HCT116 (cell line): ENCODE data around the gene PRKCD. TPM values are rescaled to one million over a fixed set of nuclear protein-coding genes. Genes with fewer than 3 reads are reported as not detected.

Experiments
- ATAC-seq: fragments of 200-7000 bp; cut with Tn5 transposase; 2 replicates; pipeline ENCODE4 v1.9.1; 2020; ENCODE audit warnings: mild to moderate bottlenecking, moderate library complexity
- BruUV-seq: library from RNA; stranded (reverse); fragments of 400-500 nt; replicated peaks from 2 replicates; lab custom pipeline; 2021; lab: Mats Ljungman, UMichigan
- CTCF ChIA-PET: fragments of 300-600 bp; sonication (Branson Sonifier 250); formaldehyde crosslinking; loops from one replicate; lab custom pipeline; 2021; ENCODE audit warnings: antibody characterized with exemption; lab: Charles Lee
- POLR2A ChIA-PET: fragments of 300-600, 350-600 bp; sonication (Branson Sonifier 250); formaldehyde crosslinking; loops from one replicate; lab custom pipeline; 2021; ENCODE audit warnings: antibody characterized with exemption; lab: Charles Lee
- RAD21 ChIA-PET, 2 experiments: fragments of 300-600 bp; sonication (Branson Sonifier 250); formaldehyde crosslinking; loops; one replicate each; lab custom pipeline; 2023; ENCODE audit warnings: low total read pairs in 2 of 2; ENCODE audit not compliant: uncharacterized antibody in 2 of 2, unreplicated experiment in 2 of 2, low non-redundant PET in 1 of 2; lab: Charles Lee
- DNase-seq: peaks from one replicate; pipeline ENCODE4 v3.0.0-alpha.2; 2010; ENCODE audit warnings: low read depth, low spot score
- H2AFZ ChIP-seq: fragments of 200-600 bp; shearing (Covaris generic), sonication (generic); 2 replicates; pipeline ENCODE4 v1.6.1; 2017; ENCODE audit warnings: low read depth, mixed run types, mixed read lengths, antibody characterized with exemption, low read length; ENCODE audit not compliant: poor library complexity, severe bottlenecking
- H3K27ac ChIP-seq: 2 replicates; pipeline ENCODE4 v1.5.1; 2012; ENCODE audit warnings: low read depth, low read length
- H3K27me3 ChIP-seq: fragments of 200-600 bp; sonication (generic); 2 replicates; pipeline ENCODE4 v1.6.1; 2016; ENCODE audit warnings: mixed run types, low read length, mixed read lengths; ENCODE audit not compliant: insufficient read depth
- H3K36me3 ChIP-seq, 2 experiments: fragments of 200-500 bp in 1 of 2; fragments of 200-600 bp in 1 of 2; sonication (Bioruptor generic) in 1 of 2; sonication (generic) in 1 of 2; 2 replicates each; pipeline versions ENCODE4 v1.5.1 to v1.6.1; 2014 to 2016; ENCODE audit warnings: low read length in 2 of 2, inconsistent platforms in 1 of 2, mixed read lengths in 1 of 2, mixed run types in 1 of 2; ENCODE audit not compliant: insufficient read depth in 2 of 2, control insufficient read depth in 1 of 2
- H3K4me1 ChIP-seq, 2 experiments: fragments of 200-600 bp in 1 of 2; sonication (generic) in 1 of 2; 2 replicates each; pipeline versions ENCODE4 v1.5.1 to v1.6.1; 2012 to 2017; ENCODE audit warnings: low read length in 2 of 2, inconsistent platforms in 1 of 2, mild to moderate bottlenecking in 1 of 2, mixed read lengths in 1 of 2, mixed run types in 1 of 2, moderate library complexity in 1 of 2; ENCODE audit not compliant: insufficient read depth in 2 of 2, control insufficient read depth in 1 of 2
- H3K4me2 ChIP-seq: fragments of 200-600 bp; sonication (generic); 2 replicates; pipeline ENCODE4 v1.6.1; 2017; ENCODE audit warnings: mixed run types, low read length, mixed read lengths
- H3K4me3 ChIP-seq, 2 experiments: fragments of 200-600 bp in 1 of 2; sonication (generic) in 1 of 2; replicated peaks in 1 of 2; 2 replicates each; pipeline ENCODE4 v1.5.1; 2011 to 2016; ENCODE audit warnings: low read length in 2 of 2, control low read depth in 1 of 2, low read depth in 1 of 2, mild to moderate bottlenecking in 1 of 2, mixed read lengths in 1 of 2, mixed run types in 1 of 2
- H3K79me2 ChIP-seq: fragments of 200-600 bp; sonication (generic); 2 replicates; pipeline ENCODE4 v1.6.1; 2017; ENCODE audit warnings: mild to moderate bottlenecking, mixed run types, low read length, moderate library complexity, mixed read lengths; ENCODE audit not compliant: insufficient read depth
- H3K9ac ChIP-seq: fragments of 200-600 bp; sonication (generic); 2 replicates; pipeline ENCODE4 v1.6.1; 2016; ENCODE audit warnings: low read length, mixed read lengths
- H3K9me2 ChIP-seq: fragments of 200-600 bp; sonication (generic), shearing (Covaris generic); 2 replicates; pipeline ENCODE4 v1.6.1; 2017; ENCODE audit warnings: mixed run types, mild to moderate bottlenecking, moderate library complexity; ENCODE audit not compliant: insufficient read depth
- H3K9me3 ChIP-seq, 2 experiments: fragments of 200-500 bp in 1 of 2; fragments of 200-600 bp in 1 of 2; sonication (Bioruptor generic) in 1 of 2; sonication (generic) in 1 of 2; 2 replicates each; pipeline ENCODE4 v1.6.1; 2014 to 2017; ENCODE audit warnings: low read length in 2 of 2, mixed read lengths in 2 of 2, inconsistent platforms in 1 of 2, low read depth in 1 of 2, mild to moderate bottlenecking in 1 of 2, mixed run types in 1 of 2, moderate library complexity in 1 of 2; ENCODE audit not compliant: control insufficient read depth in 1 of 2, insufficient read depth in 1 of 2
- H4K20me1 ChIP-seq: fragments of 200-600 bp; sonication (generic), shearing (Covaris generic); 2 replicates; pipeline ENCODE4 v1.6.1; 2017; ENCODE audit warnings: mixed run types, mild to moderate bottlenecking, moderate library complexity; ENCODE audit not compliant: insufficient read depth
- ATF3 ChIP-seq: IDR thresholded peaks from 2 replicates; pipeline ENCODE4 v1.6.1; 2012
- CBX3 ChIP-seq: IDR thresholded peaks from 2 replicates; pipeline ENCODE4 v1.6.1; 2012; ENCODE audit warnings: low read depth
- CEBPB ChIP-seq: IDR thresholded peaks from 2 replicates; pipeline ENCODE4 v1.6.1; 2012; ENCODE audit warnings: low read depth
- EGR1 ChIP-seq: IDR thresholded peaks from 2 replicates; pipeline ENCODE4 v1.6.1; 2012; ENCODE audit warnings: low read depth
- ELF1 ChIP-seq: IDR thresholded peaks from 2 replicates; pipeline ENCODE4 v1.6.1; 2012; ENCODE audit warnings: low read depth, borderline replicate concordance
- EZH2 ChIP-seq: fragments of 200-600 bp; sonication (generic); IDR thresholded peaks from 2 replicates; pipeline ENCODE4 v1.6.1; 2017; ENCODE audit warnings: antibody characterized with exemption, mixed run types
- EZH2phosphoT487 ChIP-seq: fragments of 200-600 bp; IDR thresholded peaks from 2 replicates; pipeline ENCODE4 v1.6.1; 2018; ENCODE audit warnings: antibody characterized with exemption, borderline replicate concordance
- JUND ChIP-seq: IDR thresholded peaks from 2 replicates; pipeline ENCODE4 v1.6.1; 2012
- POLR2AphosphoS5 ChIP-seq: IDR thresholded peaks from 2 replicates; pipeline ENCODE4 v1.6.1; 2011; ENCODE audit warnings: mild to moderate bottlenecking, low read depth, low read length, moderate library complexity
- RAD21 ChIP-seq: IDR thresholded peaks from 2 replicates; pipeline ENCODE4 v1.6.1; 2012; ENCODE audit warnings: low read depth, mild to moderate bottlenecking
- SP1 ChIP-seq: IDR thresholded peaks from 2 replicates; pipeline ENCODE4 v1.6.1; 2012; ENCODE audit warnings: low read depth
- SRF ChIP-seq: IDR thresholded peaks from 2 replicates; pipeline ENCODE4 v1.6.1; 2012; ENCODE audit warnings: low read depth
- TCF7L2 ChIP-seq: IDR thresholded peaks from 2 replicates; pipeline ENCODE4 v1.7.0; 2011; ENCODE audit warnings: borderline replicate concordance, inconsistent platforms; ENCODE audit not compliant: insufficient read depth, insufficient read length; ENCODE audit errors: extremely low read depth
- YY1 ChIP-seq: IDR thresholded peaks from 2 replicates; pipeline ENCODE4 v1.6.1; 2011; ENCODE audit warnings: low read length, low read depth, moderate library complexity, mild to moderate bottlenecking; ENCODE audit not compliant: insufficient replicate concordance; ENCODE audit errors: extremely low read depth
- ZFX ChIP-seq: fragments of 450-650 bp; IDR thresholded peaks from 2 replicates; pipeline ENCODE4 v1.6.1; 2017
- ZNF274 ChIP-seq: fragments of 200-500 bp; sonication (Bioruptor generic); IDR thresholded peaks from 2 replicates; pipeline ENCODE4 v1.6.1; 2014; ENCODE audit warnings: mild to moderate bottlenecking, low read depth, low read length, inconsistent platforms
- intact Hi-C: fragments of 100-400 bp; cut with micrococcal nuclease; formaldehyde crosslinking; loops from 2 replicates; pipeline ENCODE4 v1.10.0; 2022
- total RNA-seq: library from RNA; stranded (reverse); gene quantifications from one replicate; pipeline ENCODE4 v1.2.1, GENCODE V29; 2021; ENCODE audit not compliant: unreplicated experiment
- TF ChIP-seq, protein P1 (sequence below): IDR thresholded peaks from 2 replicates; pipeline ENCODE4 v1.6.1; 2012; ENCODE audit warnings: low read depth
- TF ChIP-seq, protein P2 (sequence below), 3 experiments: fragments of 200-600 bp in 1 of 3; sonication (generic) in 1 of 3; IDR thresholded peaks in 2 of 3; conservative IDR thresholded peaks in 1 of 3; 2 replicates each; pipeline ENCODE4 v1.5.1; 2012 to 2017; ENCODE audit warnings: low read depth in 2 of 3, low read length in 2 of 3, antibody characterized with exemption in 1 of 3, borderline replicate concordance in 1 of 3, control low read depth in 1 of 3, mild to moderate bottlenecking in 1 of 3, mixed read lengths in 1 of 3, mixed run types in 1 of 3, moderate library complexity in 1 of 3; ENCODE audit not compliant: insufficient read depth in 1 of 3

PRKCD gene
- total RNA-seq, 1 experiment from 2014 or later = 34.4 TPM

GRCh38 chr3:53160061-53160659, 849 bp upstream of the PRKCD start:
- ChIA-PET RAD21 (no interaction called here), CTCF (interaction anchor here (1.0 to 1.6 kb wide), 4 partner anchors 26 to 63 kb away, joined by 3 to 5 read pairs (median 3); no protein-coding TSS in a partner anchor), POLR2A (interaction anchor here (0.6 to 1.6 kb wide), 5 partner anchors 10 to 96 kb away, joined by 3 to 6 read pairs (median 4); partner anchors contain the start of gene TKT)
- peak overlapping the region; percentile 98 for H3K4me2 ChIP-seq
- DNase-seq (no peak), ATAC-seq (no peak)
- no peaks in the 10 kb centered on the region for H4K20me1 ChIP-seq
- intact Hi-C loops = loop anchor here (2.0 kb wide), 1 partner anchor 25 kb away; no protein-coding TSS in a partner anchor
- H3K9me3 ChIP-seq = no peaks in the 10 kb centered on the region
- H3K9me2 ChIP-seq = no peaks in the 10 kb centered on the region
- no peak overlapping the region for H2AFZ ChIP-seq
- H3K27ac ChIP-seq = peak overlapping the region; percentile 87
- no peaks in the 10 kb centered on the region for H3K27me3 ChIP-seq
- peak overlapping the region; percentile 80 for H3K9ac ChIP-seq
- no peaks in the 10 kb centered on the region for H3K36me3 ChIP-seq
- peak overlapping the region; percentile 85 to 90 for H3K4me3 ChIP-seq
- no TSS peak for BruUV-seq
- TF ChIP-seq, protein P1, sequence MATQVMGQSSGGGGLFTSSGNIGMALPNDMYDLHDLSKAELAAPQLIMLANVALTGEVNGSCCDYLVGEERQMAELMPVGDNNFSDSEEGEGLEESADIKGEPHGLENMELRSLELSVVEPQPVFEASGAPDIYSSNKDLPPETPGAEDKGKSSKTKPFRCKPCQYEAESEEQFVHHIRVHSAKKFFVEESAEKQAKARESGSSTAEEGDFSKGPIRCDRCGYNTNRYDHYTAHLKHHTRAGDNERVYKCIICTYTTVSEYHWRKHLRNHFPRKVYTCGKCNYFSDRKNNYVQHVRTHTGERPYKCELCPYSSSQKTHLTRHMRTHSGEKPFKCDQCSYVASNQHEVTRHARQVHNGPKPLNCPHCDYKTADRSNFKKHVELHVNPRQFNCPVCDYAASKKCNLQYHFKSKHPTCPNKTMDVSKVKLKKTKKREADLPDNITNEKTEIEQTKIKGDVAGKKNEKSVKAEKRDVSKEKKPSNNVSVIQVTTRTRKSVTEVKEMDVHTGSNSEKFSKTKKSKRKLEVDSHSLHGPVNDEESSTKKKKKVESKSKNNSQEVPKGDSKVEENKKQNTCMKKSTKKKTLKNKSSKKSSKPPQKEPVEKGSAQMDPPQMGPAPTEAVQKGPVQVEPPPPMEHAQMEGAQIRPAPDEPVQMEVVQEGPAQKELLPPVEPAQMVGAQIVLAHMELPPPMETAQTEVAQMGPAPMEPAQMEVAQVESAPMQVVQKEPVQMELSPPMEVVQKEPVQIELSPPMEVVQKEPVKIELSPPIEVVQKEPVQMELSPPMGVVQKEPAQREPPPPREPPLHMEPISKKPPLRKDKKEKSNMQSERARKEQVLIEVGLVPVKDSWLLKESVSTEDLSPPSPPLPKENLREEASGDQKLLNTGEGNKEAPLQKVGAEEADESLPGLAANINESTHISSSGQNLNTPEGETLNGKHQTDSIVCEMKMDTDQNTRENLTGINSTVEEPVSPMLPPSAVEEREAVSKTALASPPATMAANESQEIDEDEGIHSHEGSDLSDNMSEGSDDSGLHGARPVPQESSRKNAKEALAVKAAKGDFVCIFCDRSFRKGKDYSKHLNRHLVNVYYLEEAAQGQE = no peak
- TF ChIP-seq CBX3 (no peak), YY1 (no peak), EZH2 (no peak), EGR1 (no peak), TCF7L2 (no peak), ATF3 (no peak), EZH2phosphoT487 (no peak), CEBPB (no peak), ZNF274 (no peak), ELF1 (no peak), ZFX (no peak), SP1 (no peak), POLR2AphosphoS5 (no peak), SRF (no peak), RAD21 (no peak), JUND (no peak)
- TF ChIP-seq, protein P2, sequence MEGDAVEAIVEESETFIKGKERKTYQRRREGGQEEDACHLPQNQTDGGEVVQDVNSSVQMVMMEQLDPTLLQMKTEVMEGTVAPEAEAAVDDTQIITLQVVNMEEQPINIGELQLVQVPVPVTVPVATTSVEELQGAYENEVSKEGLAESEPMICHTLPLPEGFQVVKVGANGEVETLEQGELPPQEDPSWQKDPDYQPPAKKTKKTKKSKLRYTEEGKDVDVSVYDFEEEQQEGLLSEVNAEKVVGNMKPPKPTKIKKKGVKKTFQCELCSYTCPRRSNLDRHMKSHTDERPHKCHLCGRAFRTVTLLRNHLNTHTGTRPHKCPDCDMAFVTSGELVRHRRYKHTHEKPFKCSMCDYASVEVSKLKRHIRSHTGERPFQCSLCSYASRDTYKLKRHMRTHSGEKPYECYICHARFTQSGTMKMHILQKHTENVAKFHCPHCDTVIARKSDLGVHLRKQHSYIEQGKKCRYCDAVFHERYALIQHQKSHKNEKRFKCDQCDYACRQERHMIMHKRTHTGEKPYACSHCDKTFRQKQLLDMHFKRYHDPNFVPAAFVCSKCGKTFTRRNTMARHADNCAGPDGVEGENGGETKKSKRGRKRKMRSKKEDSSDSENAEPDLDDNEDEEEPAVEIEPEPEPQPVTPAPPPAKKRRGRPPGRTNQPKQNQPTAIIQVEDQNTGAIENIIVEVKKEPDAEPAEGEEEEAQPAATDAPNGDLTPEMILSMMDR (IDR thresholded peaks at IDR 0.05 in 2 of 3, conservative IDR thresholded peaks at IDR 0.05 in 1 of 3; ENCODE audit: borderline replicate concordance in 1 of 3, insufficient read depth in 1 of 3, low read depth in 2 of 3, low read length in 2 of 3) = no peak
- peaks cover 30% of the 10 kb centered on the region for H3K79me2 ChIP-seq
- peaks cover 46 to 61% of the 10 kb centered on the region in 2 experiments for H3K4me1 ChIP-seq
